Fibroblast of peridontal ligament (primary cell): Measurements from ENCODE around the gene CDH13.
A peak's percentile ranks its signal among the peaks of the same experiment; 100 is the strongest.

Source experiments
- DNase-seq: peaks from one replicate; pipeline ENCODE4 v3.0.0-alpha.2; 2010; ENCODE audit errors: extremely low read depth

CDH13 gene

GRCh38 chr16:83113317-83113716, 486.5 kb downstream of the CDH13 start:
- DNase-seq: no peak

GRCh38 chr16:83113811-83114210, 487.0 kb downstream of the CDH13 start:
- peak; percentile 51 for DNase-seq

GRCh38 chr16:83115491-83116232, 488.9 kb downstream of the CDH13 start:
- DNase-seq: no peak

GRCh38 chr16:83116274-83116892, 489.6 kb downstream of the CDH13 start:
- DNase-seq: peak; percentile 74

- no peak for DNase-seq
These were observed 491.0 kb downstream of the CDH13 start for GRCh38 chr16:83117810-83118209.

- no peak for DNase-seq
These were observed 491.6 kb downstream of the CDH13 start for GRCh38 chr16:83118365-83118764.

GRCh38 chr16:83125999-83126568, 499.3 kb downstream of the CDH13 start:
- no peak for DNase-seq

GRCh38 chr16:83128041-83128440, 501.3 kb downstream of the CDH13 start:
- no peak for DNase-seq

GRCh38 chr16:83130039-83130438, 503.3 kb downstream of the CDH13 start:
- DNase-seq: no peak

- DNase-seq: no peak
These were observed 507.9 kb downstream of the CDH13 start for GRCh38 chr16:83134638-83135037.

GRCh38 chr16:83136419-83136818, 509.6 kb downstream of the CDH13 start:
- no peak for DNase-seq

GRCh38 chr16:83136924-83137323, 510.2 kb downstream of the CDH13 start:
- DNase-seq: no peak

- DNase-seq: peak; percentile 59
These were observed 510.6 kb downstream of the CDH13 start for GRCh38 chr16:83137326-83137781.

- peak; percentile 41 for DNase-seq
These were observed 511.1 kb downstream of the CDH13 start for GRCh38 chr16:83137894-83138293.

- DNase-seq: no peak
These were observed 511.7 kb downstream of the CDH13 start for GRCh38 chr16:83138512-83138911.

- peak; percentile 27 for DNase-seq
These were observed 512.4 kb downstream of the CDH13 start for GRCh38 chr16:83138976-83139690.

- DNase-seq: no peak
These were observed 517.0 kb downstream of the CDH13 start for GRCh38 chr16:83143788-83144187.

GRCh38 chr16:83145297-83145696, 518.5 kb downstream of the CDH13 start:
- DNase-seq: no peak

GRCh38 chr16:83147244-83147643, 520.5 kb downstream of the CDH13 start:
- DNase-seq: no peak

- DNase-seq: no peak
These were observed 531.7 kb downstream of the CDH13 start for GRCh38 chr16:83158320-83158957.

- no peak for DNase-seq
These were observed 532.3 kb downstream of the CDH13 start for GRCh38 chr16:83159049-83159448.
